BJ (cell line): Measurements from ENCODE around the gene TMEM87B. TPM values are rescaled to one million over a fixed set of nuclear protein-coding genes. Genes with fewer than 3 reads are reported as not detected.

Experiments used
- CTCF ChIA-PET: fragments of 350-600 bp; formaldehyde crosslinking; extraction: SDS; loops from one replicate; lab custom pipeline; 2021; ENCODE audit warnings: antibody characterized with exemption, inconsistent platforms; lab: Yijun Ruan, JAX
- POLR2A ChIA-PET: fragments of 300-600 bp; sonication (Branson Sonifier 250); formaldehyde crosslinking; extraction: SDS; loops from one replicate; lab custom pipeline; 2021; ENCODE audit warnings: antibody characterized with exemption; lab: Charles Lee
- DNase-seq: peaks from one replicate; pipeline ENCODE4 v3.0.0-alpha.2; 2011; ENCODE audit warnings: low read depth
- H3K27me3 ChIP-seq: 2 replicates; pipeline ENCODE4 v1.6.0; 2011; ENCODE audit warnings: low read length; ENCODE audit not compliant: control insufficient read depth, insufficient read depth
- H3K36me3 ChIP-seq: 2 replicates; pipeline ENCODE4 v1.5.1; 2011; ENCODE audit warnings: low read length; ENCODE audit not compliant: control insufficient read depth, insufficient read depth
- H3K4me3 ChIP-seq: 2 replicates; pipeline ENCODE4 v1.5.1; 2011; ENCODE audit warnings: low read depth, mild to moderate bottlenecking, control low read depth, low read length
- polyA plus RNA-seq: library from polyadenylated mRNA; depleted of rRNA; stranded (reverse); fragments of >200 nt; gene quantifications from 2 replicates; pipeline ENCODE4 v1.2.3, GENCODE V29; 2011
- TF ChIP-seq, protein P1 (sequence below): IDR thresholded peaks from 2 replicates; pipeline ENCODE4 v1.5.1; 2011; ENCODE audit warnings: low read depth, mild to moderate bottlenecking, control low read depth, inconsistent platforms, low read length, moderate library complexity; ENCODE audit not compliant: insufficient read depth

TMEM87B gene
- polyA plus RNA-seq, 1 experiment = 11.4 TPM

DNA sequence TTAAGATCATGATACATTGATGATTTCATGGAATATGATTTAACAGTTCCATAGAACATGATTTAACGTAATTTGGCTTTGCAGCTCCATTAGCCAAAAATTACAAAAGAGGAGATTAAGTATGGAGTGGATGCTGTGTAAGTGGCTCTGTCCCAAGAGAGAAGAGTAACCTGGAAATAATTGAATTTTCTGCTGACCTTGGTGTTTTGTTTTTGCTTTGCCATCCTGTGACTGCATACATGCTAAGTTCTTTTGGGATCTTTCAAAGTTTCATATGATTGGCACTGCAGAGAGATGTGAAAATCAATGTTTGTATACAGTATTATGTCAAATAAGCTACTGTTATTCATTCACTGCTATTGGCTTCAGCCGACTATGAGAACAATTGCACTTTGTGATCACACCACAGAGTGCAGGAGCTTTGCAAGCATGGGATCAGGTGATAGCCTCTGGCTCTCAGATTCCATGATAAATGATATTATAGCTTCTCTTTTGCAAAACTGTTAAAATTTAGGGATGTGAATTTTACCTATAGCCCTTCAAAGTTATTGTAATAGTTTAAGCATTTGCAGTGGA is 46.1 kb upstream of the TMEM87B start:
- POLR2A ChIA-PET = no interaction called here
- CTCF ChIA-PET = interaction anchor here (0.6 to 1.0 kb wide), 3 partner anchors 11 to 44 kb away, joined by 3 read pairs; no protein-coding TSS in a partner anchor
- Histone ChIP-seq H3K36me3 (no peaks in the 10 kb centered on the region), H3K27me3 (peaks cover 1% of the 10 kb centered on the region), H3K4me3 (no peak overlapping the region)
- TF ChIP-seq, protein P1, sequence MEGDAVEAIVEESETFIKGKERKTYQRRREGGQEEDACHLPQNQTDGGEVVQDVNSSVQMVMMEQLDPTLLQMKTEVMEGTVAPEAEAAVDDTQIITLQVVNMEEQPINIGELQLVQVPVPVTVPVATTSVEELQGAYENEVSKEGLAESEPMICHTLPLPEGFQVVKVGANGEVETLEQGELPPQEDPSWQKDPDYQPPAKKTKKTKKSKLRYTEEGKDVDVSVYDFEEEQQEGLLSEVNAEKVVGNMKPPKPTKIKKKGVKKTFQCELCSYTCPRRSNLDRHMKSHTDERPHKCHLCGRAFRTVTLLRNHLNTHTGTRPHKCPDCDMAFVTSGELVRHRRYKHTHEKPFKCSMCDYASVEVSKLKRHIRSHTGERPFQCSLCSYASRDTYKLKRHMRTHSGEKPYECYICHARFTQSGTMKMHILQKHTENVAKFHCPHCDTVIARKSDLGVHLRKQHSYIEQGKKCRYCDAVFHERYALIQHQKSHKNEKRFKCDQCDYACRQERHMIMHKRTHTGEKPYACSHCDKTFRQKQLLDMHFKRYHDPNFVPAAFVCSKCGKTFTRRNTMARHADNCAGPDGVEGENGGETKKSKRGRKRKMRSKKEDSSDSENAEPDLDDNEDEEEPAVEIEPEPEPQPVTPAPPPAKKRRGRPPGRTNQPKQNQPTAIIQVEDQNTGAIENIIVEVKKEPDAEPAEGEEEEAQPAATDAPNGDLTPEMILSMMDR = no peak
- no peak for DNase-seq

DNA sequence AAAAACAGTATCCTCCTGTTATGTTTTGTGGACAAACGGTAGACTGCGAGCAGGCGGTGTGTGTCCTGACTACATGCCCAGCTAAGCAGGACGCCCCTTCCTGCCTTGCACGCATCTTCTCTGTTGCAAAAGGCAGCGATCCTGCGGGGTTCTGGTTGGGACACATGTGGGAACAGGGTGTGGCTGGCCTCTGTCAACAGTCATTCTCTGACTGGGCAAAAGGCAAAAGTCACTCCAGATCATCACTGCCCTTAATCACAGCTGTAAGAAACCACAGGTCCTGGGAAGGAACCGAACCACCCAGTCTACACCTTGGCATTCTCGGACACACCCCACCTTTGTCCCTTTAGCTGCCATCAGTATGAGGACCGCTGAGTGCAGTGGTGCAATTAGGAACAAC is 44.3 kb upstream of the TMEM87B start:
- Histone ChIP-seq H3K27me3 (peaks cover 1% of the 10 kb centered on the region), H3K36me3 (no peaks in the 10 kb centered on the region), H3K4me3 (no peak overlapping the region)
- CTCF ChIA-PET = no interaction called here
- DNase-seq = no peak
- POLR2A ChIA-PET = no interaction called here
- TF ChIP-seq, protein P1 = no peak

DNA sequence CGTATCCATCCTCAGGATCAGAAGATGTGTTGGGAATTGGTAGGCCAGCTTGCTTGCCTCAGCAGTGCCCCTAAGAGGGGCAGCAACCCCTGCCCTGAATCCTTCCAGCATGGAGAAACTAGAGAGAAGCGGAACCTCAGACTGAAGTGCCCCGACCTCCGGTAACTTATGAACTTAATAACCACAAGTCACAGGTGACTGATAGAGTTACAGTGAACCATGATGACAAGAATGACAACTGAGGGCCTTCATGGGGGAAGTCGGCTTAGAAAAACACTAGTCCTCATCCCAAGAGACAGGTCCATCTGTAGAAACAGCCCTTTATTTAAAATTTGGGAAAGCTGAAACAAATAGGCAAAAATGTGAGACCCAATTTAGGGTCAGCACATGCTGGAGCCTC is 42.5 kb upstream of the TMEM87B start:
- DNase-seq = no peak
- no peaks in the 10 kb centered on the region for H3K36me3 ChIP-seq
- CTCF ChIA-PET = interaction anchor here (1.0 kb wide), 1 partner anchor 124 kb away, joined by 3 read pairs; no protein-coding TSS in a partner anchor
- peaks cover 3% of the 10 kb centered on the region for H3K27me3 ChIP-seq
- TF ChIP-seq, protein P1 = no peak
- H3K4me3 ChIP-seq = no peak overlapping the region
- POLR2A ChIA-PET = no interaction called here

DNA sequence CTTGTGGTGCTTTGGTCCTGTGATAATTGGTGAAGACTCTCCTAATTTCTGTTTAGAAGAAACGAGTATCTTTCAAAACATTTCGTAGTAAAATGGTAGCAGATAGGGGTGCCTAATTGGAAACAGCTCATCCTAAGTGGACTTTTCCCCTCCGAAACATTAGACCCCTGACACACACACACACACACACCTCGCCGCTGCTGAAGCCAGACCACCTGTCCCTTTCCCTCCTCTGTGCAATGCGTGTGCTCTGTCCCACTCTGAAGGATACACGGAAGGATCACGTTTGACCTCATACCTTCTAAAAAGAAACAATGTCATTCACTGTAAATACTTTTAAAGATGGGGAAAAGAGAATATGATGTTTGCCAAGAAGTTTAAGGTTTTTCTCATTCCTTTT is 36.2 kb upstream of the TMEM87B start:
- TF ChIP-seq, protein P1 = no peak
- H3K27me3 ChIP-seq = peaks cover 4% of the 10 kb centered on the region
- ChIA-PET CTCF (no interaction called here), POLR2A (no interaction called here)
- no peaks in the 10 kb centered on the region for H3K36me3 ChIP-seq
- no peak for DNase-seq
- H3K4me3 ChIP-seq = no peak overlapping the region

DNA sequence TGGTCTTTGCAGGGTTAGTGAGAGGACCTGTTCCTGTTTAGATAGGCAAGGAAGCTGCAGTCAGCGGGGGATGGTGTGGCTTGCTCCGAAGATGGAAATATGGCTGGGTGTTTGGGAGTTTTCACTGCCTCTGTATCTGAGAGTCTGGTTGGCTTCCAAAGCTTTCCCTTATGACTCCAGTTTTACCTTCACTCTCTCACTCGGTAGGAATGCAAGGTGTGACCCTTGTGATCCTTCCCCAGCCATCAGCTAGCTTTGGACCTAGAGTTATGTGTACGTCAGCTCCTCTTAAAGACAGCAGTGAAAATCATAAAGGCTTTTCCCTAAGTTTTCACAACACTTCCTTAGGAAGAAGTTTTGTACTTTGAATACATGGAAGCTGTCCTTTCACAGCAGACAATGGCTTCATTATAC is 35.5 kb upstream of the TMEM87B start:
- DNase-seq = no peak
- POLR2A ChIA-PET = no interaction called here
- peaks cover 4% of the 10 kb centered on the region for H3K27me3 ChIP-seq
- H3K36me3 ChIP-seq = no peaks in the 10 kb centered on the region
- CTCF ChIA-PET = no interaction called here
- TF ChIP-seq, protein P1 = no peak
- H3K4me3 ChIP-seq = no peak overlapping the region
